Activated naive CD4-positive, alpha-beta T cell treated with anti-CD3 and anti-CD28 coated beads for 36 hours (primary cell): ENCODE data around the gene SACS. TPM values are rescaled to one million over a fixed set of nuclear protein-coding genes. Genes with fewer than 3 reads are reported as not detected.

Source experiments
- CTCF ChIA-PET: fragments of 350-600 bp; sonication (Branson Sonifier 250); formaldehyde crosslinking; loops from one replicate; lab custom pipeline; 2021; ENCODE audit warnings: antibody characterized with exemption; lab: Charles Lee
- DNase-seq: peaks from one replicate; pipeline ENCODE4 v3.0.0-alpha.2; 2020
- H3K27ac Mint-ChIP-seq: one replicate; pipeline ENCODE4 v1.8.0; 2021; ENCODE audit warnings: mild to moderate bottlenecking, mixed read lengths
- H3K27me3 Mint-ChIP-seq: one replicate; pipeline ENCODE4 v1.8.0; 2021; ENCODE audit warnings: low read depth, mixed read lengths
- H3K36me3 Mint-ChIP-seq: one replicate; pipeline ENCODE4 v1.8.0; 2021; ENCODE audit warnings: low read depth, mixed read lengths
- H3K4me1 Mint-ChIP-seq: one replicate; pipeline ENCODE4 v1.8.0; 2021; ENCODE audit warnings: low read depth, mixed read lengths
- H3K4me3 Mint-ChIP-seq: one replicate; pipeline ENCODE4 v1.8.0; 2021; ENCODE audit warnings: mild to moderate bottlenecking, moderate library complexity, mixed read lengths
- H3K9me3 Mint-ChIP-seq: one replicate; pipeline ENCODE4 v1.8.0; 2021; ENCODE audit warnings: mixed read lengths
- intact Hi-C: fragments of 100-400 bp; cut with micrococcal nuclease; formaldehyde crosslinking; loops from one replicate; pipeline ENCODE4 v1.15.1; 2023
- total RNA-seq, 2 experiments: library from RNA; stranded (reverse); gene quantifications; one replicate each; pipeline ENCODE4 v1.2.3, GENCODE V29; 2021

SACS gene
- total RNA-seq = 10 to 100 TPM; 26.1 to 30.8 TPM

- peaks cover 2% of the 10 kb centered on the region for H3K4me1 Mint-ChIP-seq
- DNase-seq = no peak
- intact Hi-C loops = no loop called here
- no peak within 1 kb of the TSS for H3K27ac Mint-ChIP-seq
- no peaks in the 10 kb centered on the region for H3K36me3 Mint-ChIP-seq
- peaks cover 23% of the 10 kb centered on the region for H3K27me3 Mint-ChIP-seq
- CTCF ChIA-PET = interaction anchor here (0.7 kb wide), 1 partner anchor 104 kb away, joined by 5 read pairs; no protein-coding TSS in a partner anchor
- H3K4me3 Mint-ChIP-seq = peak within 1 kb of the TSS; percentile 34
- no peaks in the 10 kb centered on the region for H3K9me3 Mint-ChIP-seq
Observed at GRCh38 chr13:23433171-23434153, at the start of gene SACS. TSS of gene SACS (minus strand) at chr13:23433702. CDS start at chr13:23411239, 22,463 bp downstream.

- Mint-ChIP-seq H3K27ac (no peak overlapping the region), H3K4me1 (no peaks in the 10 kb centered on the region), H3K9me3 (peaks cover 13% of the 10 kb centered on the region), H3K36me3 (peaks cover 1% of the 10 kb centered on the region), H3K4me3 (no peak overlapping the region), H3K27me3 (peaks cover 4% of the 10 kb centered on the region)
- CTCF ChIA-PET = interaction anchor here (1.1 kb wide), 1 partner anchor 13 kb away, joined by 3 read pairs; no protein-coding TSS in a partner anchor
- no peak for DNase-seq
- intact Hi-C loops = no loop called here
Observed at GRCh38 chr13:23480324-23480723, 46.8 kb upstream of the SACS start.

GRCh38 chr13:23477101-23477500 lies 43.6 kb upstream of the SACS start:
- DNase-seq = no peak
- Mint-ChIP-seq H3K4me3 (no peak overlapping the region), H3K27ac (no peak overlapping the region), H3K9me3 (peaks cover 13% of the 10 kb centered on the region), H3K36me3 (peaks cover 1% of the 10 kb centered on the region), H3K4me1 (no peaks in the 10 kb centered on the region), H3K27me3 (peaks cover 4% of the 10 kb centered on the region)
- CTCF ChIA-PET = no interaction called here
- intact Hi-C loops = no loop called here

GRCh38 chr13:23473221-23473620 lies 39.7 kb upstream of the SACS start:
- intact Hi-C loops = no loop called here
- Mint-ChIP-seq H3K4me3 (no peak overlapping the region), H3K27me3 (no peaks in the 10 kb centered on the region), H3K36me3 (no peaks in the 10 kb centered on the region), H3K27ac (no peak overlapping the region), H3K9me3 (no peaks in the 10 kb centered on the region), H3K4me1 (no peaks in the 10 kb centered on the region)
- CTCF ChIA-PET = no interaction called here
- DNase-seq = no peak

- Mint-ChIP-seq H3K4me3 (no peak overlapping the region), H3K9me3 (no peaks in the 10 kb centered on the region), H3K36me3 (no peaks in the 10 kb centered on the region), H3K27me3 (no peaks in the 10 kb centered on the region), H3K27ac (no peak overlapping the region), H3K4me1 (peaks cover under 1% of the 10 kb centered on the region)
- CTCF ChIA-PET = interaction anchor here (1.2 kb wide), 1 partner anchor 418 kb away, joined by 4 read pairs; no protein-coding TSS in a partner anchor
- intact Hi-C loops = no loop called here
- DNase-seq = no peak
Observed at GRCh38 chr13:23472189-23472588, 38.7 kb upstream of the SACS start.

GRCh38 chr13:23470790-23471614 lies 37.5 kb upstream of the SACS start:
- H3K36me3 Mint-ChIP-seq = no peaks in the 10 kb centered on the region
- intact Hi-C loops = no loop called here
- no peaks in the 10 kb centered on the region for H3K9me3 Mint-ChIP-seq
- no peak for DNase-seq
- no peak overlapping the region for H3K4me3 Mint-ChIP-seq
- H3K27me3 Mint-ChIP-seq = no peaks in the 10 kb centered on the region
- no peak overlapping the region for H3K27ac Mint-ChIP-seq
- peaks cover 5% of the 10 kb centered on the region for H3K4me1 Mint-ChIP-seq
- CTCF ChIA-PET = interaction anchor here (1.2 kb wide), 1 partner anchor 419 kb away, joined by 4 read pairs; no protein-coding TSS in a partner anchor

GRCh38 chr13:23469951-23470421 lies 36.5 kb upstream of the SACS start:
- Mint-ChIP-seq H3K4me1 (peaks cover 8% of the 10 kb centered on the region), H3K4me3 (no peak overlapping the region), H3K27ac (no peak overlapping the region), H3K36me3 (no peaks in the 10 kb centered on the region), H3K27me3 (no peaks in the 10 kb centered on the region), H3K9me3 (no peaks in the 10 kb centered on the region)
- CTCF ChIA-PET = interaction anchor here (0.6 kb wide), 2 partner anchors 272 to 463 kb away, joined by 3 to 4 read pairs; no protein-coding TSS in a partner anchor
- DNase-seq = no peak
- intact Hi-C loops = loop anchor here (5.0 kb wide), 1 partner anchor 752 kb away; no protein-coding TSS in a partner anchor

GRCh38 chr13:23468811-23469210 lies 35.3 kb upstream of the SACS start:
- CTCF ChIA-PET = interaction anchor here (0.6 to 1.9 kb wide), 3 partner anchors 237 to 400 kb away, joined by 3 to 14 read pairs (median 3); no protein-coding TSS in a partner anchor
- H3K27ac Mint-ChIP-seq = no peak overlapping the region
- no peaks in the 10 kb centered on the region for H3K9me3 Mint-ChIP-seq
- no peaks in the 10 kb centered on the region for H3K36me3 Mint-ChIP-seq
- peaks cover 8% of the 10 kb centered on the region for H3K4me1 Mint-ChIP-seq
- no peak overlapping the region for H3K4me3 Mint-ChIP-seq
- intact Hi-C loops = loop anchor here (5.0 kb wide), 1 partner anchor 753 kb away; no protein-coding TSS in a partner anchor
- H3K27me3 Mint-ChIP-seq = no peaks in the 10 kb centered on the region
- DNase-seq = no peak

GRCh38 chr13:23467932-23468278 lies 34.4 kb upstream of the SACS start:
- intact Hi-C loops = loop anchor here (2.0 to 5.0 kb wide), 3 partner anchors 111 to 754 kb away; no protein-coding TSS in a partner anchor
- no peaks in the 10 kb centered on the region for H3K27me3 Mint-ChIP-seq

GRCh38 chr13:23467048-23467931 lies 33.8 kb upstream of the SACS start:
- H3K36me3 Mint-ChIP-seq = no peaks in the 10 kb centered on the region
- H3K9me3 Mint-ChIP-seq = no peaks in the 10 kb centered on the region
- H3K4me1 Mint-ChIP-seq = peaks cover 8% of the 10 kb centered on the region
- H3K27me3 Mint-ChIP-seq = no peaks in the 10 kb centered on the region
- H3K27ac Mint-ChIP-seq = no peak overlapping the region
- intact Hi-C loops = loop anchor here (2.0 to 5.0 kb wide), 3 partner anchors 112 to 755 kb away; no protein-coding TSS in a partner anchor
- no peak for DNase-seq
- CTCF ChIA-PET = interaction anchor here (0.6 to 2.0 kb wide), 18 partner anchors 12 to 435 kb away, joined by 3 to 14 read pairs (median 4); partner anchors contain the start of genes MIPEP and TNFRSF19
- H3K4me3 Mint-ChIP-seq = no peak overlapping the region

More at GRCh38 chr13:23467932-23468278, 34.4 kb upstream of the SACS start:
- H3K27ac Mint-ChIP-seq = no peak overlapping the region
- no peaks in the 10 kb centered on the region for H3K36me3 Mint-ChIP-seq
- H3K4me1 Mint-ChIP-seq = peaks cover 8% of the 10 kb centered on the region
- CTCF ChIA-PET = interaction anchor here (0.9 to 2.0 kb wide), 14 partner anchors 12 to 434 kb away, joined by 3 to 14 read pairs (median 4); partner anchors contain the start of gene MIPEP
- H3K9me3 Mint-ChIP-seq = no peaks in the 10 kb centered on the region
- no peak overlapping the region for H3K4me3 Mint-ChIP-seq
- DNase-seq = no peak
